Ovary (tissue), 9 donors: ENCODE data around the gene RBM26. TPM values are rescaled to one million over a fixed set of nuclear protein-coding genes. Genes with fewer than 3 reads are reported as not detected.
A peak's percentile ranks its signal among the peaks of the same experiment; 100 is the strongest.

Experiments
- DNase-seq, 5 donors: peaks; one replicate each; pipeline ENCODE4 v3.0.0-alpha.2; 2019 to 2020
- H3K27ac ChIP-seq, 2 donors: fragments of 200-600 bp; one replicate each; pipeline versions ENCODE4 v1.5.1 to v1.8.0; 2019 to 2022
- H3K27me3 ChIP-seq: fragments of 200-600 bp; one replicate; pipeline ENCODE4 v1.8.0; 2022
- H3K36me3 ChIP-seq: fragments of 200-600 bp; sonication (generic); one replicate; pipeline ENCODE4 v1.5.1; 2019
- H3K4me1 ChIP-seq: one replicate; pipeline ENCODE4 v1.8.1; 2013; ENCODE audit warnings: mild to moderate bottlenecking, moderate library complexity; ENCODE audit not compliant: insufficient read depth
- H3K4me3 ChIP-seq: fragments of 200-600 bp; sonication (generic); one replicate; pipeline ENCODE4 v1.5.1; 2017
- H3K9me3 ChIP-seq, 2 donors: fragments of 200-600 bp in 1 of 2; sonication (generic) in 1 of 2; one replicate each; pipeline versions ENCODE4 v1.5.1 to v1.8.1; 2013 to 2019; ENCODE audit warnings: mild to moderate bottlenecking in 1 of 2, moderate library complexity in 1 of 2
- CTCF ChIP-seq, 3 donors: fragments of 450-650 bp in 2 of 3; fragments of 200-600 bp in 1 of 3; IDR thresholded peaks; one replicate each; pipeline versions ENCODE4 v1.5.1 to v1.8.0; 2016 to 2022; ENCODE audit warnings: antibody characterized with exemption in 3 of 3, mild to moderate bottlenecking in 1 of 3
- EP300 ChIP-seq: sonication (generic); formaldehyde crosslinking; IDR thresholded peaks from one replicate; pipeline ENCODE4 v1.6.1; 2017; ENCODE audit warnings: antibody characterized with exemption
- POLR2A ChIP-seq: fragments of 450-650 bp; IDR thresholded peaks from one replicate; pipeline ENCODE4 v1.6.1; 2017; ENCODE audit warnings: antibody characterized with exemption, mild to moderate bottlenecking, moderate library complexity
- WGBS, 3 donors: extraction: QIAGEN DNeasy Blood & Tissue Kit in 1 of 3; methylation state at CpG; one replicate each; pipeline versions ENCODE4 v1.1.5 to v1.1.7; 2013 to 2017; 5-methylcytosine and 5-hydroxymethylcytosine counted together
- intact Hi-C, 4 donors: fragments of 100-400 bp; cut with DNase I; formaldehyde crosslinking; loops; one replicate each; pipeline versions ENCODE4 v1.11.0 to v1.15.1; 2022 to 2023
- polyA plus RNA-seq, 2 donors: library from polyadenylated mRNA; stranded (reverse); fragments of 200-250 nt in 1 of 2; fragments of 350-450 nt in 1 of 2; fragmentation: Illumina TruSeq in 1 of 2; extraction: RNeasy Lipid Tissue Mini Kit (QIAGEN cat#74804) in 1 of 2; gene quantifications; one replicate each; pipeline ENCODE4 v1.2.3, GENCODE V29; 2013 to 2014
- total RNA-seq, 7 donors: library from RNA; depleted of rRNA in 2 of 7; stranded (reverse); fragments of >200 nt in 2 of 7; fragmentation: NEBNext Ultra II Directional in 3 of 7; extraction: Animal tissue kit (Norgen Biotek cat#: 25700) in 3 of 7; gene quantifications; one replicate each; pipeline versions ENCODE4 v1.1.0 to v1.2.4, GENCODE V29; 2016 to 2023
- donor health status: DM: no; HTN: no; CAD: no; lungs with moderate emphysema.
- donor health status: DM: no; HTN: no; CAD: no.
- donor health status: Bipolar disorder and iron deficiency.
- donor health status: DM: yes; HTN: yes; CAD: no.
- donor health status: DM: no; HTN: no; CAD: no.
- donor health status: DM: yes; HTN: yes; CAD: no.

Gene RBM26
- total and polyA plus RNA-seq, 9 donors = 19.0 to 52.9 (median 39.4) TPM

- no peaks in the 10 kb centered on the region for H3K9me3 ChIP-seq
- no peak for DNase-seq
- TF ChIP-seq EP300 (no peak), CTCF (IDR thresholded peaks at IDR 0.05) (no peak), POLR2A (no peak)
- WGBS, 3 donors = 90 to 96% (median 92%) methylated on average over 4 of the region's 4 CpGs
- H3K36me3 ChIP-seq = no peaks in the 10 kb centered on the region
- intact Hi-C loops = no loop called here
- no peak overlapping the region for H3K27ac ChIP-seq
- no peak overlapping the region for H3K4me3 ChIP-seq
- peaks cover 9% of the 10 kb centered on the region for H3K4me1 ChIP-seq
- H3K27me3 ChIP-seq = no peaks in the 10 kb centered on the region
Observed at GRCh38 chr13:79407349-79407979, 1.4 kb upstream of the RBM26 start.

- DNase-seq = no peak
- peaks cover 9% of the 10 kb centered on the region for H3K4me1 ChIP-seq
- H3K4me3 ChIP-seq = peak overlapping the region; percentile 94
- no peaks in the 10 kb centered on the region for H3K27me3 ChIP-seq
- H3K9me3 ChIP-seq = no peaks in the 10 kb centered on the region
- TF ChIP-seq CTCF (IDR thresholded peaks at IDR 0.05) = peak in 1 of 3 donors; percentile 7
- TF ChIP-seq POLR2A = no peak
- TF ChIP-seq EP300 = no peak
- 5 to 6% (median 6%) methylated on average over 4 of the region's 4 CpGs for WGBS, 3 donors
- peak overlapping the region; percentile 81 to 94 for H3K27ac ChIP-seq
- intact Hi-C loops = no loop called here
- H3K36me3 ChIP-seq = no peaks in the 10 kb centered on the region
Observed at GRCh38 chr13:79406597-79406908, 498 bp upstream of the RBM26 start.

- TF ChIP-seq POLR2A = no peak
- no peak for TF ChIP-seq EP300
- no peak for TF ChIP-seq CTCF (IDR thresholded peaks at IDR 0.05)
- intact Hi-C loops = no loop called here
- WGBS, 3 donors = 0 to 1% (median 0%) methylated on average over 19 of the region's 19 CpGs
- H3K4me3 ChIP-seq = peak overlapping the region; percentile 94
- H3K9me3 ChIP-seq = no peaks in the 10 kb centered on the region
- no peak for DNase-seq
- H3K4me1 ChIP-seq = peaks cover 9% of the 10 kb centered on the region
- peak overlapping the region; percentile 81 to 94 for H3K27ac ChIP-seq
- no peaks in the 10 kb centered on the region for H3K27me3 ChIP-seq
- no peaks in the 10 kb centered on the region for H3K36me3 ChIP-seq
Observed at GRCh38 chr13:79405501-79405830, 589 bp downstream of the RBM26 start.

GRCh38 chr13:79404985-79405384 lies 1.1 kb downstream of the RBM26 start:
- Histone ChIP-seq H3K27me3 (no peaks in the 10 kb centered on the region), H3K9me3 (no peaks in the 10 kb centered on the region), H3K27ac (peak overlapping the region in 1 of 2 donors; percentile 81), H3K4me1 (peaks cover 9% of the 10 kb centered on the region), H3K4me3 (peak overlapping the region; percentile 94), H3K36me3 (no peaks in the 10 kb centered on the region)
- WGBS, 3 donors = 1% methylated on average over 10 of the region's 10 CpGs
- intact Hi-C loops = no loop called here
- DNase-seq = no peak
- TF ChIP-seq EP300 = no peak
- TF ChIP-seq CTCF (IDR thresholded peaks at IDR 0.05) = no peak
- no peak for TF ChIP-seq POLR2A
